LNCAP (cell line): ENCODE data around the gene ASB18.
A peak's percentile ranks its signal among the peaks of the same experiment; 100 is the strongest.

Experiments used
- CTCF ChIP-seq: fragments of 450-650 bp; IDR thresholded peaks from 2 replicates; pipeline ENCODE4 v1.5.1; 2017; ENCODE audit warnings: mild to moderate bottlenecking

ASB18 gene

GRCh38 chr2:236179236-236180075 is 84.8 kb downstream of the ASB18 start:
- TF ChIP-seq CTCF = no peak

- no peak for TF ChIP-seq CTCF
Measured at GRCh38 chr2:236178890-236179235, 85.3 kb downstream of the ASB18 start.

GRCh38 chr2:236177967-236178889 is 86.0 kb downstream of the ASB18 start:
- TF ChIP-seq CTCF = peak; percentile 73

GRCh38 chr2:236177604-236177966 is 86.6 kb downstream of the ASB18 start:
- TF ChIP-seq CTCF = no peak

- TF ChIP-seq CTCF = no peak
Measured at GRCh38 chr2:236176951-236177350, 87.3 kb downstream of the ASB18 start.

GRCh38 chr2:236176417-236176816 is 87.8 kb downstream of the ASB18 start:
- TF ChIP-seq CTCF = peak; percentile 56

- no peak for TF ChIP-seq CTCF
Measured at GRCh38 chr2:236175548-236176150, 88.6 kb downstream of the ASB18 start.
